Ectodermal cell (in vitro differentiated cells): ENCODE data around the gene PLXDC1.

ENCODE experiments used
- H3K27ac ChIP-seq: 2 replicates; pipeline ENCODE4 v1.7.0; 2013; ENCODE audit warnings: mild to moderate bottlenecking, low read depth, low read length; ENCODE audit not compliant: insufficient read depth, poor library complexity, severe bottlenecking
- H3K27me3 ChIP-seq: 2 replicates; pipeline ENCODE4 v1.7.0; 2013; ENCODE audit warnings: mild to moderate bottlenecking, low read length; ENCODE audit not compliant: insufficient read depth, control insufficient read depth, poor library complexity, severe bottlenecking
- H3K36me3 ChIP-seq: one replicate; pipeline ENCODE4 v1.7.0; 2013; ENCODE audit warnings: low read length; ENCODE audit not compliant: control insufficient read depth, insufficient read depth
- H3K4me1 ChIP-seq: one replicate; pipeline ENCODE4 v1.7.0; 2013; ENCODE audit warnings: low read length; ENCODE audit not compliant: control insufficient read depth, insufficient read depth
- H3K4me3 ChIP-seq: 2 replicates; pipeline ENCODE4 v1.7.0; 2013; ENCODE audit warnings: low read depth, low read length, control low read depth; ENCODE audit not compliant: insufficient read depth
- H3K9me3 ChIP-seq: 2 replicates; pipeline ENCODE4 v1.7.0; 2013; ENCODE audit warnings: mild to moderate bottlenecking, low read length, moderate library complexity; ENCODE audit not compliant: control insufficient read depth
- WGBS, 2 experiments: methylation state at CpG; one replicate each; pipeline ENCODE4 v1.1.7; 2013; ENCODE audit warnings: missing lambda C conversion rate in 2 of 2; 5-methylcytosine and 5-hydroxymethylcytosine counted together

Gene PLXDC1

DNA sequence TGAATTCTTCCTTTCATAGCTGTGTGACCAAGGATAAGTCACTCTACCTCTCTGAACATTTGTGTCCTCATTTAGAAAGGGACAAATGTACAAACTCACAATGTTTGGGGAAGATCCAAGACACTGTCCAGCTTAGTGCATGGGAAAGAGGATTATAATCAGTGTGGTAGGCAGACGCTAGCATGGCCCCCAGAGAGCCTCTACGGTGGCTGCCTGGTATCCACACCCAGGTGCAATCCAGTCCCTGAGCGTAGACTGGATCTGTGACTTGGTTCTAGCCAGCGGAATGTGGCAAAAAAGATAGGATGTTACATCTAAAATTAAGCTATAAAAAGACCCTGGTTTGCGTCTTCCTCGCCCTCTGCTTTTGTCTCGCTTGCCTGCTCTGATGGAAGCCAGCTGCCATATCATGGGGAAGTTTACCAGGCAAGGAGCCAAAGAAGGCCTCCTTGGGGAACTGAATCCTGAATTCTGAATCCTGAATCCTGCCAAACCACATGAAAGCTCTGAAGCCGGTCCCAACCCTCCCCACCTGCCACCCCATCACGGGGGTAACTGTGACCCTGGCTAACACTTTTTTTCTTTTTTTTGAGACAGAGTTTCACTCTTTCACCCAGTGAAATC, 51.7 kb downstream of the PLXDC1 start:
- WGBS, 2 experiments = 94 to 95% methylated on average over 9 of the region's 9 CpGs
- no peak overlapping the region for H3K27ac ChIP-seq

DNA sequence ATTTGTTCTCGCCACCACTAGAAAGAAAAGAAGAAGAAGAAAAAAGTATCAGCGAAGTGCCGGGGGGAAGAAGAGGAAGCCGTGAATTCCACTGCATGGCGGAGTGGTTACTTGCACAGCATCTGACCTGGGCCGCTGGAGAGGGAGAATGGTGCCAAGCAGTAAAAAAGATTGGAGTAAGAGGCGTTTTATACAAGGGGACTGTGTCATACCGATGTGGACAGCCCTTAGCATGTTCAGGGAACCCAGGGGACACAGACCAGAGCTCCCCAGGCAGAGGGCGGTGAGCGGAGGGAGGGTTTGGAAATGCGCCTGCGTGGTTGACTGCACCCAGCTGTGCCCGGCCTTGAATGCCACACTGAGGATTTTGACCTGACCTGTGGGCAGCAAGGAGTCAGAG, 52.8 kb downstream of the PLXDC1 start:
- Histone ChIP-seq H3K4me1 (peaks cover 4% of the 10 kb centered on the region), H3K36me3 (no peaks in the 10 kb centered on the region), H3K27ac (no peak overlapping the region), H3K4me3 (no peak overlapping the region), H3K27me3 (no peaks in the 10 kb centered on the region), H3K9me3 (no peaks in the 10 kb centered on the region)
- 83 to 88% methylated on average over 13 of the region's 13 CpGs for WGBS, 2 experiments

More for the DNA sequence above, 51.7 kb downstream of the PLXDC1 start:
- peaks cover 4% of the 10 kb centered on the region for H3K4me1 ChIP-seq
- no peaks in the 10 kb centered on the region for H3K27me3 ChIP-seq
- H3K9me3 ChIP-seq = no peaks in the 10 kb centered on the region
- H3K36me3 ChIP-seq = no peaks in the 10 kb centered on the region
- H3K4me3 ChIP-seq = no peak overlapping the region

DNA sequence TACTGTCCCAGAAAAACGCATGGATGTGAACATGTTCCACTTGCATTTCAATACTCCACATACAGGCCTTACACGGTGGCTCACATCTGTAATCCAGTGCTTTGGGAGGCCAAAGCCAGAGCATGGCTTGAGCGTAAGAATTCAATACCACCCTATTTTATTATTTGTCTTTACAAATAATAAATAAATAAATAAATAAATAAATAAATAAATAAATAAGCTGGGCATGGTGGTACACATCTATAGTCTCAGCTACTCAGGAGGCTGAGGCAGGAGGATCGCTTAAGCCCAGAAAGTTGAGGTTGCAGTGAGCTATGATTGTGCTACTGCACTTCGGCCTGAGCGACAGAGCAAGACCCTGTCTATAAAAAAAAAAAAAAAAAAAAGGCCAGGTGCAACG, 53.9 kb downstream of the PLXDC1 start:
- H3K4me3 ChIP-seq = no peak overlapping the region
- no peak overlapping the region for H3K27ac ChIP-seq
- H3K4me1 ChIP-seq = peaks cover 4% of the 10 kb centered on the region
- H3K9me3 ChIP-seq = no peaks in the 10 kb centered on the region
- 90 to 92% methylated on average over 6 of the region's 7 CpGs for WGBS, 2 experiments
- H3K27me3 ChIP-seq = no peaks in the 10 kb centered on the region
- no peaks in the 10 kb centered on the region for H3K36me3 ChIP-seq

GRCh38 chr17:39097150-39097519, 54.3 kb downstream of the PLXDC1 start:
- Histone ChIP-seq H3K36me3 (no peaks in the 10 kb centered on the region), H3K27me3 (no peaks in the 10 kb centered on the region), H3K27ac (no peak overlapping the region), H3K4me1 (peaks cover 4% of the 10 kb centered on the region), H3K4me3 (no peak overlapping the region), H3K9me3 (no peaks in the 10 kb centered on the region)
- 77 to 83% methylated on average over 2 of the region's 2 CpGs for WGBS, 2 experiments

- no peaks in the 10 kb centered on the region for H3K9me3 ChIP-seq
- no peaks in the 10 kb centered on the region for H3K27me3 ChIP-seq
- no peak overlapping the region for H3K4me3 ChIP-seq
- 91 to 95% methylated on average over 10 of the region's 10 CpGs for whole genome bisulfite sequencing, 2 experiments
- peaks cover 4% of the 10 kb centered on the region for H3K4me1 ChIP-seq
- no peak overlapping the region for H3K27ac ChIP-seq
- H3K36me3 ChIP-seq = no peaks in the 10 kb centered on the region
Observed at GRCh38 chr17:39096508-39097149, 54.8 kb downstream of the PLXDC1 start.

- WGBS, 2 experiments = 89 to 95% methylated on average over 2 to 4 of the region's 5 CpGs
- Histone ChIP-seq H3K27ac (no peak overlapping the region), H3K9me3 (no peaks in the 10 kb centered on the region), H3K4me3 (no peak overlapping the region), H3K27me3 (no peaks in the 10 kb centered on the region), H3K4me1 (peaks cover 4% of the 10 kb centered on the region), H3K36me3 (no peaks in the 10 kb centered on the region)
Observed at GRCh38 chr17:39095309-39095686, 56.1 kb downstream of the PLXDC1 start.

GRCh38 chr17:39094607-39095308, 56.7 kb downstream of the PLXDC1 start:
- 89 to 90% methylated on average over 8 of the region's 8 CpGs for WGBS, 2 experiments
- H3K27me3 ChIP-seq = no peaks in the 10 kb centered on the region
- no peaks in the 10 kb centered on the region for H3K36me3 ChIP-seq
- H3K4me1 ChIP-seq = peaks cover 4% of the 10 kb centered on the region
- H3K4me3 ChIP-seq = no peak overlapping the region
- H3K27ac ChIP-seq = no peak overlapping the region
- H3K9me3 ChIP-seq = no peaks in the 10 kb centered on the region

DNA sequence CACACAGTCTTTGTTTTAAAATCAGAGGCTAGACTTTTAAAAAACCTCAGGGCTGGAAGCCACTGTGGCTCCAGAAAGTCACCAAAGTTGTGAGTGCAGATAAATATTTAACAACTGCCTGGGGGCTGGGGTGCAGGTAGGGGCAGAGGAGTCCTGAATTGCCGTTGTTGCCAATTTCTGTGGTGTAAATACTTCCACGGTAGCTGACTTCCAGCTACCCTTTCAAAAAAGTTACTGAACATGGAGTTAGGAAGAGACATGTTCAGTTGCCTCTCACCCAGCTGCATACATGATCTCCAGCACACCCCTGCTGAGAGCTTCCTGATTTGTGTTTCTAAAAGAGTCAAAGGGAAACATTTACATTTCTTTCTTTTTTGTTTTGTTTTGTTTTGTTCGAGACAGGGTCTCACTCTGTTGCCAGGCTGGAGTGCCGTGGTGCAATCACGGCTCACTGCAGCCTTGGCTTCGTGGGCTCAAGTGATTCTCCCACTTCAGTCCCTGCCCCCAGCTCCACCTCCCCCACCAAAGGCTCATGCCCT, 58.7 kb downstream of the PLXDC1 start:
- WGBS, 2 experiments = 83 to 87% methylated on average over 6 of the region's 6 CpGs
- Histone ChIP-seq H3K9me3 (no peaks in the 10 kb centered on the region), H3K4me3 (no peak overlapping the region), H3K4me1 (peaks cover 4% of the 10 kb centered on the region), H3K27me3 (no peaks in the 10 kb centered on the region), H3K27ac (no peak overlapping the region), H3K36me3 (no peaks in the 10 kb centered on the region)

GRCh38 chr17:39090908-39091665, 60.4 kb downstream of the PLXDC1 start:
- no peak overlapping the region for H3K4me3 ChIP-seq
- H3K27me3 ChIP-seq = no peaks in the 10 kb centered on the region
- WGBS, 2 experiments = 92 to 95% methylated on average over 15 of the region's 15 CpGs
- H3K27ac ChIP-seq = no peak overlapping the region
- H3K4me1 ChIP-seq = no peaks in the 10 kb centered on the region
- no peaks in the 10 kb centered on the region for H3K36me3 ChIP-seq
- no peaks in the 10 kb centered on the region for H3K9me3 ChIP-seq

GRCh38 chr17:39090400-39090799, 61.0 kb downstream of the PLXDC1 start:
- Histone ChIP-seq H3K4me1 (no peaks in the 10 kb centered on the region), H3K27ac (no peak overlapping the region), H3K36me3 (no peaks in the 10 kb centered on the region), H3K27me3 (no peaks in the 10 kb centered on the region), H3K4me3 (no peak overlapping the region), H3K9me3 (no peaks in the 10 kb centered on the region)
- WGBS, 2 experiments = 91 to 92% methylated on average over 9 of the region's 9 CpGs
